ENCODE measurements around the gene ADH7.
"Not testable (repeated sequence)": the region's sequence is repeated elsewhere in the genome, so short reads cannot be mapped to it uniquely, and the experiment has no call there.

Gene ADH7

DNA sequence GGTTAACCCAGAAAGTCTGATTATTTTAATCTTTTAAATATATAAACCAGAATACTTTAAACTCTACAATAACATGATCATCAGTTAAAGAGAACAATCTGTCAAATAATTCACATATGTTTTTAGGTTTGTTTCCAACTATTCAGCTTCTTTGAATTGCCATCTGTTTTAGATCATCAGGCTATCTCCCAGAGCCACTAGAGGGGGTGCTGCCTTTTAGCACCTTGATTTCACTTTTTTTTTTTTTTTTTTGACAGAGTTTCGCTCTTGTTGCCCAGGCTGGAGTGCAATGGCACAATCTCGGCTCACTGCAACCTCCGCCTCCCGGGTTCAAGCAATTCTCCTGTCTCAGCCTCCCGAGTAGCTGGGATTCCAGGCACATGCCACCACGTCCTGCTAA, 57.8 kb downstream of the ADH7 start:
- not testable (repeated sequence) for DNase-seq

DNA sequence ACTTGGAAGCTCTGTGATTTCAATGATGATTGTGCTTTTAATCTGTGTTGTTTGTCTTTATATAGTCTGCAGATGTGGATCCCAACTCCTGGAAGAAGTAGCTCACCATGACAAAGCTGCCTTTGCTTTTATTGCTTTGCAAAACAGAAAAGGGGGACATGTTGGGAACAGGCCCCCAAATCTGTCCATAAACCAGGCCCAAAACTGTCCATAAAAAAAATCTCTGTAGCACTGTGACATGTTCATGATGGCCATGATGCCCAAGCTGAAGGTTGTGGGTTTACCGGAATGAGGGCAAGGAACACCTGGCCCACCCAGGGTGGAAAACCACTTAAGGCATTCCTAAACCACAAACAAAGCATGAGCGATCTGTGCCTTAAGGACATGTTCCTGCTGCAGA, 62.7 kb downstream of the ADH7 start:
- not testable (repeated sequence) for DNase-seq

DNA sequence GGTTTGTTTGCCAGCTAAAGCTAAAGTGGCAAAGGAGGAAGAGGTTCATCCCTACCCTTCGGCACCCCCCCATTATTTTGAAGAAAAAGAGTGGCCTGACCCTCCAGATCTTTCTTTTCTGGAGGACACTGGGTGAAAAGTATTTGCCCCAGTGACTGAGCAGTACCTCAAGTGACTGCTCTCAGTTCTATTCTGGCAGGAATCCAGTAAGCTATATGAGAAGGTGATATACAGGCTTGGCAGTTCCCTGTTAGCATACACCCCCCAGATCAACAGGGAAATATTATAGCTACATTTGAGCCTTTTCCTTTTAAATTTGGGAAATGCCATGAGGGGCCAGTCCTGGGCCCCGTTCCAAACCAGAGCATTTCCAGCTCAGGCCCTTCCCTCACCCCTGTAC, 67.3 kb downstream of the ADH7 start:
- not testable (repeated sequence) for DNase-seq

DNA sequence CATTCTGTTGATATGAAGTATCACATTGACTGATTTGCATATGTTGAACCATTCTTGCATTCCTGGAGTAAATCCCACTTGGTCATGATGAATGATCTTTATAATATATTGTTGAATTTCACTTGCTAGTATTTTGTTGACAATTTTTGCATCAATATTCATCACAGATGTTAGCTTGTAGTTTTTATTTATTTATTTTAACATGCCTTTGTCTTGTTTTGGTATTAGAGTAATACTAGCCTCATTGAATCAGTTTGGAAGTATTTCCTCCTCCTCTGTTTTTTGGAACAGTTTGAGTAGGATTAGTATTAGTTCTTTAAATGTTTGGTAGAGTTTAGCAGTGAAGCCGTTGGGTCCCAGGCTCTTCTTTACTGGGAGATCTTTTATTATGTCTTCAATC, 68.7 kb downstream of the ADH7 start:
- DNase-seq: no peak

DNA sequence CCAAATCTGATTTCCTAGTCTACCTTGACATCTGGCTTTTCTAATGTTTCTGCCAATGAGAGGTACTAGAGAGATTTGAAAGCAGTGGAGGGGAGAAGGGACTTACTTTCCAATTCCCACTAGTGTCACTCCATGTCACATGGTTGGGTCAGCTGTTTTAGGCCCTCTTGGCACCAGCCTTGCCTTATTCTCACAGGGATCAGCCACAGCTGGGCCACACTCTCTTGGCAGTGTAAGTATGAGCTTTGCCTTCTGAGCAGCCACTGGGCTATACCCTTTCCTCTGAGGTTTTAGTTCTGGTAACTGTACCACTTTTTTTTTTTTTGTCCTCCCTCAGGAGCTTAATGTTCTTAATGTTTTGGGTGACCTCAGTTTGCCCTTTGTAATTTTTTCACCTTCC, 72.4 kb downstream of the ADH7 start:
- DNase-seq: no peak

Measured in NCI-H1092 (cell line).